Astrocyte of the cerebellum (primary cell): ENCODE results near the gene UBL5.
"Not testable (repeated sequence)": the region's sequence is repeated elsewhere in the genome, so short reads cannot be mapped to it uniquely, and the experiment has no call there.

Experiments
- DNase-seq: peaks from one replicate; pipeline ENCODE4 v3.0.0-alpha.2; 2011; ENCODE audit warnings: low read depth
- H3K4me3 ChIP-seq: 2 replicates; pipeline ENCODE4 v1.5.1; 2011; ENCODE audit warnings: mild to moderate bottlenecking, low read depth, low read length, moderate library complexity
- in situ Hi-C: cut with HindIII; loops from 2 replicates; pipeline ENCODE4 v1.10.0; 2017; ENCODE audit warnings: low sequenced_read_pairs
- TF ChIP-seq, protein P1 (sequence below): IDR thresholded peaks from 2 replicates; pipeline ENCODE4 v1.5.1; 2012; ENCODE audit warnings: low read length, low read depth, moderate library complexity, mild to moderate bottlenecking; ENCODE audit errors: missing control alignments

UBL5 gene

DNA sequence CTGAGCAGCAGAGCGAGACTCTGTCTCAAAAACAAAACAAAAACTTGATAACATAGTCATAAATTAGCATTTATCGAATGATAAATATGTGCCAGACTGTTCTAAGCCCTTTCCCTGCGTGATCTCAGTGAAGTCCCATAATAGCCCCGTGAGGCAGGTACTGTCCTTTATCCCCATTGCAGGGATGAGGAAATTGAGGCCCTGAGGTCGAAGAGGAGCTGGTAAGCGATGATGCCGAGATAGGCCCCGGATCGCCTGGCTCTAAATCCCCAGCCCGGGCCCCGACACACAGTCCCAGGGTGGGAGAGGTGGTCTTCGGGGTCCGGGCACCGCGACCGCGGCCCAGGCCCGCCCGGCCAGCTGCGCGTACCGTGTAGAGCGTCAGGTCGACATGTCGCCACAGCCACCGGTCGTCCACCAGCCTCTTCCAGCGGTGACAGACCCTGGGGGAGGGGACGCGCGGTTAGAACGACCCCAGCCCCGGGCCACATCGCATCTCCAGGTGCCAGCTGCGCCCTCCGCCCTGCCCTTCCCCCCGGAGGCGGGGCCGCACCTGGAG, 9.5 kb upstream of the UBL5 start:
- TF ChIP-seq, protein P1, sequence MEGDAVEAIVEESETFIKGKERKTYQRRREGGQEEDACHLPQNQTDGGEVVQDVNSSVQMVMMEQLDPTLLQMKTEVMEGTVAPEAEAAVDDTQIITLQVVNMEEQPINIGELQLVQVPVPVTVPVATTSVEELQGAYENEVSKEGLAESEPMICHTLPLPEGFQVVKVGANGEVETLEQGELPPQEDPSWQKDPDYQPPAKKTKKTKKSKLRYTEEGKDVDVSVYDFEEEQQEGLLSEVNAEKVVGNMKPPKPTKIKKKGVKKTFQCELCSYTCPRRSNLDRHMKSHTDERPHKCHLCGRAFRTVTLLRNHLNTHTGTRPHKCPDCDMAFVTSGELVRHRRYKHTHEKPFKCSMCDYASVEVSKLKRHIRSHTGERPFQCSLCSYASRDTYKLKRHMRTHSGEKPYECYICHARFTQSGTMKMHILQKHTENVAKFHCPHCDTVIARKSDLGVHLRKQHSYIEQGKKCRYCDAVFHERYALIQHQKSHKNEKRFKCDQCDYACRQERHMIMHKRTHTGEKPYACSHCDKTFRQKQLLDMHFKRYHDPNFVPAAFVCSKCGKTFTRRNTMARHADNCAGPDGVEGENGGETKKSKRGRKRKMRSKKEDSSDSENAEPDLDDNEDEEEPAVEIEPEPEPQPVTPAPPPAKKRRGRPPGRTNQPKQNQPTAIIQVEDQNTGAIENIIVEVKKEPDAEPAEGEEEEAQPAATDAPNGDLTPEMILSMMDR: no peak
- in situ Hi-C loops: no loop called here
- no peak for DNase-seq
- H3K4me3 ChIP-seq: peak overlapping the region; percentile 100

DNA sequence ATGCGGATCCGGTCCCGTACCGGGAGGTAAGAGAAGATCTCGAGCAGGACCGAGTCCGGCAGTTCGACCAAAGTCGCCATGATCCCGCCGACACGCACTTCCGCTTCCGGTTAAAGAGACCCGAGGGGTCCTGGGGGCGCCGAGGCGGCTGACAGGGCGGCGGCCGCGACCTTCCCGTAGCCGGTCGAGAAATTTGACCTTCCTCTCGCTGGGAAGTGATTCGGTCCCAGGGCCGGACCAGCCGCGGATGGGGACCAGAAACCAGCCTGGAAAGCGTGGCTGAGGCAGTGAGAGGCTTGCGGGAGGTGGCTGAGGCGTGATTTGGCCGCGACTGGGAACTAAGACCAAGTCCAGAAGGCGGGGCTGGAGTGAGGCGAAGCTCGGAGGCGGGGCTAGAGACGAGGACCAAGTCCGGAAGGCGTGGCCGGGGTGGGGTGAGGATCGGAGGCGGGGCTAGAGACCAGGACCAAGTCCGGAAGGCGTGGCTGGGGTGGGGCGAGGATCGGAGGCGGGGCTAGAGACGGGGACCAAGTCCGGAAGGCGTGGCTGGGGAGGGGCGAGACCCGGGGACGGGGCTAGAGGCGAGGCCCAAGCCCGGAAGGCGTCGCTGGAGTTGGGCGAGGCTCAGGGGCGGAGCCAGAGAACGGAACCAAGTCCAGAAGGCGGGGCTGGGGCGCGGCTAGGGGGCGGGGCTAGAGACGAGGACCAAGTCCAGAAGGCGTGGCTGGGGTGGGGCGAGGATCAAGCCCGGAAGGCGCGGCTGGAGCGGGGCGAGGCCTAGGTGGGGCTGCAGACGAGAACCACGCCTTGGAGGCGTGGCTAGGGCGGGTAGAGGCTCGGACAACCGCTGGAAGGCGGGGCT, 8.8 kb upstream of the UBL5 start, which contains the start of gene FBXL12:
Gene FBXL12, minus strand, starts transcription at position 346 of the 862 bp plus-strand sequence. Its CDS starts 266 bp downstream, at position 80.
- H3K4me3 ChIP-seq: peak within 1 kb of the TSS; percentile 100
- TF ChIP-seq, protein P1: no peak
- in situ Hi-C loops: no loop called here
- DNase-seq: peak; percentile 98

DNA sequence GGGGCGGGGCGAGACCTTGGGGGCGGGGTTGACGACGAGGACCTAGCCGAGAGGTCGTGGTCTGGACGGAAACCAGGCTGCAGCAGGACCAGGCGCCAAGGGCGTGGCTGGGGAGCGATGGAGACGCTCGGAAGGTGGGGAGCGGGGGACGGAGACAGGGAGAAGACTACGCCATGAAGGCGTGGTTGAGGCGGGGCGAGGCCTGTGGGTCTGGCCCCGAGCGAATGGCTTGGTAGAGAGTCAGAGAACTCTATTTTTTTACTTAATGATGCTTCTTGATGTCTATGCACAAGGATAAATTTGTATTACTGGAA, 8.2 kb upstream of the UBL5 start:
- no peak for DNase-seq
- in situ Hi-C loops: no loop called here
- TF ChIP-seq, protein P1: no peak
- peak overlapping the region; percentile 28 for H3K4me3 ChIP-seq

DNA sequence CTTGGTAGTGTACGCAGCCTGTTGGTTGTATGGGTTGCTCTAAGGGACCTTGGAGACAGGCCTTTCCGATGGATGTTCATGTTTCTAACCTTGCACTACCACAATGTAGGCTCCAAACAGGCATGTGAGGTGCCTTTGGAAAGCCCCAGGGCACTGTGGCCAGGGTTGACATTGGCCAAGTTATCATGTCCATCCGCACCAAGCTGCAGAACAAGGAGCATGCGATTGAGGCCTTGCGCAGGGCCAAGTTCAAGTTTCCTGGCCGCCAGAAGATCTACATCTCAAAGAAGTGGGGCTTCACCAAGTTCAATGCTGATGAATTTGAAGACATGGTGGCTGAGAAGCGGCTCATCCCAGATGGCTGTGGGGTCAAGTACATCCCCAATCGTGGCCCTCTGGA, 7.7 kb upstream of the UBL5 start:
- H3K4me3 ChIP-seq: peak overlapping the region; percentile 28

DNA sequence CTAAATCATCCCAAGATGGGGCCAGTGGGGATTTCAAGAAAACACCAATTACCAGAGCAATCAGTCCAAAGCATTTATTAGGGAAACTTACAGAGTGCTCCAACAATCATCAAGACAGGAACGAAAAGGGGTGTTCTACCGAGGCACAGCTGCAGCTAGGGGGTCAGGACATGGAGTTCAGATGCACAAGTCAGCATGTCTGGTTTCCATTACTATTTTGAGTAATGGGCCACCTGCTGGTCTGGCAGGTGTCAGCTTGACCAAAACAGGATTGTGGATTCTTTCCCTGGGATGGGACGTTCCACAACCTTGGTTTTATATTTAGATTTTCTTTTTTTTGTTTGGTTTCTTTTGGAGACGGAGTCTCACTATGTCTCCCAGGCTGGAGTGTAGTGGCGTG, 3.9 kb upstream of the UBL5 start:
- no peak for DNase-seq
- in situ Hi-C loops: no loop called here
- TF ChIP-seq, protein P1: no peak

More for the DNA sequence above, 7.7 kb upstream of the UBL5 start:
- DNase-seq, in situ Hi-C loops: not testable (repeated sequence)

DNA sequence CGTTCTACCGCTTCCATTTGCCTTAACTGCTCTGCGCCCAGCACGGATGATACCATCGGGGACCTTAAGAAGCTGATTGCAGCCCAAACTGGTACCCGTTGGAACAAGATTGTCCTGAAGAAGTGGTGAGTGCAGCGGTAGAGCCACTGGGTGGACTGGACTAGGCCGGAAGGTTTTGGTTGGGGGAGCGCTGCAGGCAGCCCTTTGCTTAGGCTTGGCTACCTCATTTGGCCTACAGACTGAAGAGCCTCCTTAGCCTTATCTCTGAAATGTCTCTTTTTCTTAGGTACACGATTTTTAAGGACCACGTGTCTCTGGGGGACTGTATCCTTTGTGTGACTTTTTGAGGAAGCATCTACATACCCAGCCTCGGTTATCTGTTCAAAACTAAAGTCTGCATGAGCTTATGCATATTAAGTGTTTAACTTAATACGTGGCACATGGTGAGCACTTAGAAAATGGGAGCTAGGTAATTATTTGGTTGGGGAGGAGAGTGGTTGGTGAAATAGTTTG, 889 bp downstream of the UBL5 start:
- DNase-seq: no peak
- H3K4me3 ChIP-seq: peak overlapping the region; percentile 98
- TF ChIP-seq, protein P1: no peak
- in situ Hi-C loops: no loop called here

More for the DNA sequence above, 3.9 kb upstream of the UBL5 start:
- no peak overlapping the region for H3K4me3 ChIP-seq

DNA sequence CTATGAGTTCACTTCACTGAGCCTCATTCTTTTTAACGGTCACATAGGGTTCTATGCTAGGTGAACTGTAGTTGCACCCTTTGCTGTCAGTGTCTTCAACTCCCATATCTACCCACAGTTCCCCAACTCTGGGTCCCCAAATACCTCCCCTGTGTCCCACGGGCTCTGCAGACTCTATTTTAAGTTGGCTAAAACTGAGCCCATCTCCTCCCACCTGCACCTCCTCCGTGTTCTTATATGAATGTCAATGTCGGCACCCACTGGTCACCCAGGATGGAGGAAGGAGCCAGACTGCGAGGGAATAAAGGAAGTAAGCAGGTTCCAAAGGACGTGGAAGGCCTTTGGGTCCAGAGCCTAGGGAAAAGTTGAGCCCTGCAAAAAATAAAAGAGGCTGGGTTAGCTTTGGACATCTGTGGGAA, 6.6 kb downstream of the UBL5 start:
- in situ Hi-C loops: no loop called here

More for the DNA sequence above, 6.6 kb downstream of the UBL5 start:
- H3K4me3 ChIP-seq: peak overlapping the region; percentile 91
- DNase-seq: no peak
- TF ChIP-seq, protein P1: no peak
